Colon (tissue), 2 donors: ENCODE measurements around the gene DNAJB6.

Source experiments
- FAIRE-seq: peaks from 2 replicates; lab custom pipeline; 2012; peaks lifted over from hg19 to GRCh38; lab: Jason Lieb, UNC
- donor health status: control.
- donor health status: control.

The DNAJB6 gene

GRCh38 chr7:157396316-157397035 lies 59.7 kb downstream of the DNAJB6 start:
- no peak for FAIRE-seq

- FAIRE-seq = no peak
Observed at GRCh38 chr7:157397036-157397720, 60.4 kb downstream of the DNAJB6 start.

- no peak for FAIRE-seq
Observed at GRCh38 chr7:157397731-157398691, 61.2 kb downstream of the DNAJB6 start.

- FAIRE-seq = no peak
Observed at GRCh38 chr7:157399086-157399687, 62.4 kb downstream of the DNAJB6 start.

GRCh38 chr7:157400171-157400860 lies 63.5 kb downstream of the DNAJB6 start:
- no peak for FAIRE-seq

GRCh38 chr7:157401567-157402387 lies 65.0 kb downstream of the DNAJB6 start:
- no peak for FAIRE-seq

GRCh38 chr7:157402388-157402703 lies 65.5 kb downstream of the DNAJB6 start:
- FAIRE-seq = no peak

DNA sequence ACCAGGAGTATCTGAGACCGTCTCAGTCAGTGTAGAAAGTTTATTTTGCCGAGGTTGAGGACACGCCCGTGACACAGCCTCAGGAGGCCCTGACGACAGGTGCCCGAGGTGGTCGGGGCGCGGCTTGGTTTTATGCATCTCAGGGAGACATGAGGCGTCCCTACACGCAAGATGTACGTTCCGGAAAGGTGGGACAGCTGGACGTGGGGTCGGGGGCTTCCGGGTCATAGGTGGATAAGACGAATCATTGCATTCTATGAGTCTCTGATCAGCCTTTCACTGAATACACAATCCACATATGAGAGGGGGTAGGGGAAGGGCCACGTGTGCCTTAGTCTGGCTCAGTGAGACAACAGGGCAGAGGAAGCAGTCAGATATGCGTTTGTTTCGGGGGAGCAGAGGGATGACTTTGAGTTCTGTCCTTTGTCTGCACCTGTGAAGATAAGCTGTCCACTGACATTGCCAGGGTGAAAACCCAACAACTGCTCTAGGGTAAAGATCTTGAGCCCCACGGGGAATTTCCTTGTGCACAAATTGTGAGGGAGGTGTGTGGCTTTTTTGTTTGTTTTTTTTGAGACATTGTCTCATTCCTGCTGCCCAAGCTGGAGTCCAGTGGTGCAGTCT lies 66.2 kb downstream of the DNAJB6 start:
- no peak for FAIRE-seq

DNA sequence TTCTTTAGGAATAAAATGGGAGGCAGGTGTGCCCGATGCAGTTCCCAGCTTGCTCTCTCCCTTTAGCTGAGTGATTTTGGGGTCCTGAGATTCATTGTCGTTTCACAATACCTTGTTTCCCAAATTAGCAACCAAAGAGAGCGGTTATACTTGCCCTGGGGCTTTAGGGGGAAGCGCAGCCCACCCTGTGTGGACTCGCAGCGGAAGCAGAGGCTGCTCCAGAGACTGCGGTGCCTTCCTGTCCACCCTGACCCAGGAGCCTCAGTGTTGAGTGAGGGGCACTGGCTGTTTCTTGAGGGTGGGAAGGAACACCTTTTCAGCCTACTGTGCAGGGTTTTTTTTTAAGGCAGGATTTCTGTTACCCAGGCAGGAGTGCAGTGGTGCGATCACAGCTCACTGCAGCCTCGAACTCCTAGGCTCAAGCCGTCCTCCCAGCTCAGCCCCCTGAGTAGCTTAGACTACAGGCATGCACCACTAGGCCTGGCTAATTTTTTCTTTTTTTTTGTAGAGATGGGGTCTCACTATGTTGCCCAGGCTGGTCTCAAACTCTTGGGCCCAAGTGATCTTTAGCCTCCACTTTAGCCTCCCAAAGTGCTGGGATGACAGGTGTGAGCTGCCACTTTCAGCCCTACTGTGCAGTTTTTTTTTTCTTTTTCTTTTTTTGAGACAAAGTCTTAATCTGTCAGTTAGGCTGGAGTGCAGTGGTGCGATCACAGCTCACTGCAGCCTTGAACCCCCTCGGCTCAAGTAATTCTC lies 67.0 kb downstream of the DNAJB6 start:
- no peak for FAIRE-seq

DNA sequence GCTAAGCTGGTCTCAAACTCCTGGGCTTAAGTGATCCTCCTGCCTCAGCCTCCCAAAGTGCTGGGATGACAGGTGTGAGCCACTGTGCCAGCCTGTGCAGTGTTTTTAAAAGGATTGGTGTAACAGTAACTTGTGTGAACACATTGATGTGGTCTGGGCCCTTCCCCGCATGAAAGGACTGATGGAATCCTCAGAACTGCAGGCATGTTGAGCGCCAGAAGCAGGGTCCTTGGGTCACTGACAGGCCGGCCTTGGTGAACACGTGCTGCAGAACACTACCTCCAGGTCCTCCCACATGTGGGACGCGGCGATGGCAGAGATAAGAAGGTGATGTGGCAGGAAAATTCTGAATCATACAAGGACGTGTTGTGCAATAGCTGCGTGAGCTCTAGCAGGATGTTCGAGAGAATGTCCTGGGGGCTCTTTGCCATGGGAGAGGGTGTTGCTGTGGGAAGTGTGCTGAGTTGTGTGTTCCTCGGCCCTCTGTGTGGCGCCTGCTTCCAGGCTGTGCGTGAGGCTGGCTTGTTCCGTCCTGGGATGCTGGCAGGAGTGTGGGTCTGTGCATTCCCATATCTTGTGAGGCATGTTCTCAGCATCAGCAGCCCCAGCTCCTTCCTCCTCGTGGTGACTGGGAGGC lies 68.2 kb downstream of the DNAJB6 start:
- no peak for FAIRE-seq

DNA sequence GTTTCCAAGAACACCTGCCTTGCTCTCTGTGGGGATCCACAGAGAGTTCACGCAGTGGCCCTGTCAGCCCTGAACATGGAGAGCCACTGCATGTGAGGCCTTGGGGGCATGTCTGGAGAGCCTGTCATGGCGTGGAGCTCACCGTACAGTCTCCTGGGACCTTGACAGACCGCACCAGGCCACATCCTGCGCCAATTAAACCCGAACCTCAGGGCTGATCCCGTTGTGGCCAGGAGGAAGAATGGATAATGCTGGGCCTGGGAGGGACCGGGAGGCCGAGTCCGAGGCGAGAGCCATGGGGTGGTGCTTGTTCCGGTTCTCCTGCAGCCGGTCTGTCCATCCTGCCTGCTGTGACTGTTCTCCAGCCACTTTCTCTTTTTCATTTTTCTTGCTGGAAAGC lies 68.7 kb downstream of the DNAJB6 start:
- FAIRE-seq = no peak

DNA sequence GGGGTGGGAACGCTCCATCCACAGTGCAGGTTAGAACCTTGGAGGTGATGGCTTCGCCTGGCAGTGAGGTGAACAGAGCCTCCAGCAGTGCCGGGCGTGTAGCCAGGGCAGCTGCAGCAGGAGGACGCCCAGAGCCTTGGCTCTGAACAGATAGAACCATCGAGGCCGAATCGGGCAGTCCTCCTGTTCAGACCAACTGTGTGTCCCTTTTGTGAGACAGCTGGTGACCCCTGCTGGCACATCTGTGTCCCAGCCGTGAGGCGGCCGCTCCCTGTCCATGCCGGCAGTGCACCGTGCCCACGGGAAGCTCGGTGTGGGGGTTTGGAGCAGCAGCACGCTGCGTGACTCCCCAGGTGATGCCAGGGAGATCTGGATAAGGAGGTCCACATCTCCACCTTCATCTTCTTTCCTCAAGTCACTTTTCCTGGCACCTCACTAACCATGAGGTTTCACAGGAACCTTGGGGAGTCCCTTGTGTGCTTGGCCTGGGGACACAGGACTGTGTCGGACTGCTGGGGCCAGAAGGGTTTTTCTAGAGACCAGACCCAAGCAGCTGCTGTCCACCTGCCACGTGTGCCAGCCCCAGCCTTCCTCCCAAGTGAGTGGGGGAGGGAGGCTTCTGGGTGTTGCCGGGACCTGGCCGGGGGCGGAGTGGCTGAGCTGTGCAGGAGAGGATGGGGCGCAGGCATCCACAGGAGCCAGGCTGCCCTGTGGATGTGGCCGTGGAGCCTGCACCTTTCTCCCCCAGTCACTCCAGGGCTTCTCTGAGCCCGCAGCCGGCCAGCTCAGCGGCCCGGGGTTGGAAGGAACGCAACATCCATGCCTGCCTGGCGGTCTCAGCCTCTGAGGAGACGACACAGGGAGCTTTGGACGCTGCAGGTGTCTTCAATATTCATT lies 69.4 kb downstream of the DNAJB6 start:
- no peak for FAIRE-seq

DNA sequence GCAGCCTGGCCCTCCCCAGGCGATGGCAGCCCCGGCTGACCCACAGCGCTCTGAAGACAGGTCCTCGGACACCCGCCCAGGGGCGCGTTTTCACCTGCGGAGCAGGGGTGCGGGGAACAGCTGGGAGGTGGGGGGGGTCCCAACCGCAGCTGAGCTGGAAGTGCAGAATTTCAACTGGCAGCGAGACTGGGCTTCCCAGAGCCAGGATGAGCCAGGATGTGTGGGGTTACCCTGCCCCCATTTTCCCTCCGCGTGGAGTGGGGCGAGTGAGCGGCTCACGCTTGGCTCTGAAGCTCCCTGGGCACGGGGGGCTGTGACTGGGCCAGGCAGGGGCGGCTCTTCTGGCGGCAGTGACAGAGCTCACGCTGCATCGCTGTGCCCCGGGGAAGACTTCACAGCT lies 70.2 kb downstream of the DNAJB6 start:
- no peak for FAIRE-seq

DNA sequence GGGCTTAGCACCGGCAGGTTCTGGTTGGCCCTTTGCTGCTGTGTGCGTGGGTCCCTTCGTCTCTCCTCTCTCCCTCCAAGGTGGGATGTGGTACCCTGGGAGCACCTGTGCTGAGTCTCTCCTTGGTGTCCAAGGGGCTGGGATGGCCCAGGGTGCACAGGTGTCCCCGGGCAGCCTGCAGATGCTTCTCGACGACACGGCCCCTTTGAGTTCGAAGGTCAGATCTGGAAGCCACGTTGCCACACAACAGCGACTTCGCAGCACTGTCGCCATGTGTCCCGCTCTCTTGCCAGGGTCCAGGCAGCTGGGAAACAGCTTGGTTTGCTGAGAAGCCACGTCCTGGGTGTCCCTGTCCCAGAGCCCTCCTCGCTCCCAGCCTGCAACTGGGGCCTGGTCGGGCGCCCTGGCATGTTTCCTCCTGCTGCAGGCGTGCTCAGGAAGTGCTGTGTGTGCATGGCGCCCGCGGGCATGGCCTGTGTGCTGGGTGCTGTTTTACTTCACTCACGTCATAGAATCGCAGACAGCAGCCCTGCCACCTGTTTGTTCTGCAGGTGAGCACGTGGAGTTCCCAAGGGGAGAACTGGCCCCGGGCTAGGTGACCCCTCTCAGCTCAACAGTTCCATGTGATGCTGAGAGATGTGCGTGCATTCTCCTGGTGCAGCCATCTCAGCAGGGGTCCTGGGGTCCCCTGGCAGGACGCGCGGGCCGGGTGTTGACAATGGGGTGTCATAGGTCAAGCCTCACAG lies 70.9 kb downstream of the DNAJB6 start:
- FAIRE-seq = no peak

GRCh38 chr7:157408258-157409101 lies 71.7 kb downstream of the DNAJB6 start:
- FAIRE-seq = no peak

GRCh38 chr7:157409149-157409752 lies 72.4 kb downstream of the DNAJB6 start:
- no peak for FAIRE-seq
